Esophagus squamous epithelium (tissue), 5 donors: ENCODE results near the gene TGFB1I1. TPM values are rescaled to one million over a fixed set of nuclear protein-coding genes. Genes with fewer than 3 reads are reported as not detected.
"Not testable (repeated sequence)": the region's sequence is repeated elsewhere in the genome, so short reads cannot be mapped to it uniquely, and the experiment has no call there.

Experiments used
- DNase-seq: peaks from one replicate; lab custom pipeline; 2025; lab: John Stamatoyannopoulos, UW
- H3K27ac ChIP-seq, 4 donors: fragments of 200-600 bp; sonication (generic); one replicate each; pipeline ENCODE4 v1.5.1; 2016 to 2019; ENCODE audit warnings: mild to moderate bottlenecking in 1 of 4
- H3K27me3 ChIP-seq, 4 donors: fragments of 200-600 bp; sonication (generic); 1 replicate in 3 of 4; 2 replicates in 1 of 4; pipeline versions ENCODE4 v1.5.1 to v1.6.0; 2017 to 2021; ENCODE audit warnings: antibody characterized with exemption in 1 of 4
- H3K36me3 ChIP-seq, 3 donors: fragments of 200-600 bp; sonication (generic); one replicate each; pipeline ENCODE4 v1.5.1; 2016 to 2019
- H3K4me1 ChIP-seq, 3 donors: fragments of 200-600 bp; sonication (generic); one replicate each; pipeline ENCODE4 v1.5.1; 2017 to 2019
- H3K4me3 ChIP-seq, 4 donors: fragments of 200-600 bp; sonication (generic); 1 replicate in 3 of 4; 2 replicates in 1 of 4; pipeline ENCODE4 v1.5.1; 2016 to 2019; ENCODE audit warnings: mild to moderate bottlenecking in 2 of 4, moderate library complexity in 1 of 4
- H3K9me3 ChIP-seq, 3 donors: fragments of 200-600 bp; sonication (generic); one replicate each; pipeline ENCODE4 v1.5.1; 2016 to 2019
- CTCF ChIP-seq, 6 experiments: fragments of 450-650 bp in 4 of 6; fragments of 200-600 bp in 2 of 6; sonication (generic) in 2 of 6; IDR thresholded peaks; one replicate each; pipeline ENCODE4 v1.5.1; 2016 to 2019; ENCODE audit warnings: antibody characterized with exemption in 6 of 6, mild to moderate bottlenecking in 4 of 6, moderate library complexity in 4 of 6
- POLR2A ChIP-seq, 4 donors: fragments of 450-650 bp; IDR thresholded peaks; one replicate each; pipeline ENCODE4 v1.6.1; 2017; ENCODE audit warnings: antibody characterized with exemption in 4 of 4, mild to moderate bottlenecking in 4 of 4, moderate library complexity in 3 of 4
- WGBS, 2 donors: methylation state at CpG; one replicate each; pipeline ENCODE4 v1.1.5; 2018; 5-methylcytosine and 5-hydroxymethylcytosine counted together
- intact Hi-C: fragments of 100-400 bp; cut with DNase I; formaldehyde crosslinking; loops from one replicate; pipeline ENCODE4 v1.15.0; 2022
- total RNA-seq, 4 donors: library from RNA; depleted of rRNA; stranded (reverse); fragments of >200 nt; gene quantifications; one replicate each; pipeline ENCODE4 v1.1.0, GENCODE V29; 2016
- donor health status: DM: yes; HTN: yes; CAD: no.

The TGFB1I1 gene
- total RNA-seq, 4 donors from 2014 or later: 7.5 to 70.6 (median 11.1) TPM

- Histone ChIP-seq H3K27ac (no peak overlapping the region), H3K4me1 (peaks cover 0 to 10% (median 3%) of the 10 kb centered on the region in 3 donors), H3K36me3 (no peaks in the 10 kb centered on the region), H3K27me3 (peaks cover 0 to 13% (median 0%) of the 10 kb centered on the region in 4 donors), H3K4me3 (peak overlapping the region in 1 of 4 donors; percentile 2), H3K9me3 (no peaks in the 10 kb centered on the region)
- WGBS, 2 donors: 40 to 73% methylated on average over 22 to 23 of the region's 47 CpGs
- TF ChIP-seq CTCF (IDR thresholded peaks at IDR 0.05): no peak
- no peak for DNase-seq
- intact Hi-C loops: no loop called here
Measured at GRCh38 chr16:31435341-31436220, 36.4 kb upstream of the TGFB1I1 start.

GRCh38 chr16:31436221-31437045 lies 35.5 kb upstream of the TGFB1I1 start:
- Histone ChIP-seq H3K27me3 (peaks cover 0 to 13% (median 0%) of the 10 kb centered on the region in 4 donors), H3K4me1 (peaks cover 0 to 10% (median 3%) of the 10 kb centered on the region in 3 donors), H3K4me3 (no peak overlapping the region), H3K27ac (no peak overlapping the region), H3K36me3 (no peaks in the 10 kb centered on the region), H3K9me3 (no peaks in the 10 kb centered on the region)
- intact Hi-C loops: no loop called here
- TF ChIP-seq CTCF (IDR thresholded peaks at IDR 0.05) (no peak), POLR2A (IDR thresholded peaks at IDR 0.05) (no peak)
- no peak for DNase-seq
- 89 to 92% methylated on average over 28 to 30 of the region's 44 CpGs for WGBS, 2 donors

DNA sequence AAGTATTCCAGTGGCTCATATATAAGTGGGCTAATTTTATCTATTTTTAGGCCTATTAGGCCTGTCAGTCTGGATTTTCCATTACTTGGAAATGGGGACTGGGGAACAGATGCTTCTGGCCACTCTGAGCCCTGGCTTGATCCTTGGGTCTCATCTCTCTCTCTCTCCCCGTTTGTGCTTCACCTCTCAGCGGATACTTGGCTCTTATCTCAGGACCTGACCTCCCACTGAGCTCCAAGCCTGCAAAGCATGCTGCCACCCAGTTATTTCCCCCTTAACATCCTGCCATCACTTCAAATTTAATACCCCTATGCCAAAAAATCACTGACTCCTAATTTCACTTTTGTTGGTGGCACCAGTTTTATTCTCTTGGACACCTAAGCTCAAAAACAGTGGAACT lies 33.5 kb upstream of the TGFB1I1 start:
- TF ChIP-seq POLR2A (IDR thresholded peaks at IDR 0.05): no peak
- TF ChIP-seq CTCF (IDR thresholded peaks at IDR 0.05): no peak
- DNase-seq: no peak
- H3K36me3 ChIP-seq: no peaks in the 10 kb centered on the region
- H3K9me3 ChIP-seq: no peaks in the 10 kb centered on the region
- H3K27ac ChIP-seq: no peak overlapping the region
- H3K4me1 ChIP-seq: peaks cover 0 to 29% (median 8%) of the 10 kb centered on the region in 3 donors
- 74% methylated on average over 2 of the region's 2 CpGs for WGBS, 2 donors
- no peak overlapping the region for H3K4me3 ChIP-seq
- intact Hi-C loops: no loop called here
- H3K27me3 ChIP-seq: peaks cover 0 to 13% (median 0%) of the 10 kb centered on the region in 4 donors

GRCh38 chr16:31439023-31439422 lies 32.9 kb upstream of the TGFB1I1 start:
- H3K9me3 ChIP-seq, H3K4me3 ChIP-seq, H3K36me3 ChIP-seq, DNase-seq, H3K27ac ChIP-seq, intact Hi-C loops: not testable (repeated sequence)
- 44 to 53% methylated on average over 4 of the region's 4 CpGs for WGBS, 2 donors
- peaks cover 0 to 13% (median 0%) of the 10 kb centered on the region in 4 donors for H3K27me3 ChIP-seq
- peaks cover 0 to 29% (median 8%) of the 10 kb centered on the region in 3 donors for H3K4me1 ChIP-seq

GRCh38 chr16:31439519-31439918 lies 32.4 kb upstream of the TGFB1I1 start:
- TF ChIP-seq CTCF (IDR thresholded peaks at IDR 0.05) (no peak), POLR2A (IDR thresholded peaks at IDR 0.05) (no peak)
- intact Hi-C loops: no loop called here
- DNase-seq: no peak
- Histone ChIP-seq H3K4me3 (no peak overlapping the region), H3K27ac (no peak overlapping the region), H3K9me3 (no peaks in the 10 kb centered on the region), H3K4me1 (peaks cover 0 to 29% (median 8%) of the 10 kb centered on the region in 3 donors), H3K36me3 (no peaks in the 10 kb centered on the region), H3K27me3 (peaks cover 0 to 13% (median 0%) of the 10 kb centered on the region in 4 donors)
- 76 to 78% methylated on average over 3 of the region's 3 CpGs for WGBS, 2 donors
